GM12892 (cell line): ENCODE results near the gene FBXL14.

Experiments used
- POLR2A ChIP-seq: IDR thresholded peaks from 2 replicates; pipeline ENCODE4 v1.6.1; 2011; ENCODE audit warnings: low read depth, low read length, control low read depth
- POLR2AphosphoS5 ChIP-seq: IDR thresholded peaks from 2 replicates; pipeline ENCODE4 v1.6.1; 2011; ENCODE audit warnings: low read depth, low read length, control low read depth
- TAF1 ChIP-seq: IDR thresholded peaks from 2 replicates; pipeline ENCODE4 v1.6.1; 2011; ENCODE audit warnings: low read depth, mild to moderate bottlenecking, control low read depth, low read length, borderline replicate concordance

DNA sequence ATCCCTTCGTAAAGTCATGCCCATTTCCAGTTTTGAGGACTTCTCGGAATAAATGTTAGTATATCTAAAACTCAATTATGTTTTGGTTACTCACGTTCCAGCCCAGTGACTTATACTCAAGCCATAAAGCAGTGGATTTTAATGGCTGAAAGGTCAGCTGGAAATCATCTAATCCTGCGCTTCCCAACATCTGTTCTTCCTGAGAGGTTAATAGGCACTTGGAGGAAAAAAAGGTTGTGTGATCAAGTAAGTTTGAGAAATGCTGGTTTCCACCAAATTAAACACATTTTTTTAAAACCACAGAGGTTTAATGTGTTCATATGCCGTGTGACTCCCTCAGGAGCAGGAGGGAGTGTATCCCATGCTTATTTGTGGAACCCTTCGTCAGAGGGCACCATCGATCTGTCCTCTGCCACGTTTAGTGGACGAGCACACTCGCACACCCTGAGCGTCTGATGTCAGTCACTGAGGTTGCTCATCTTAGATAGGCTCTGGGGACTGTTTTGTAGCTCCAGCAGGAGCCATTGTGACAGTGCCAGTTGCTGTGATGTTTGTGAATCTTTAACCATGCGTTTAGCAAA lies 41.4 kb downstream of the FBXL14 start:
- TF ChIP-seq POLR2A (no peak), POLR2AphosphoS5 (no peak), TAF1 (no peak)
